CD4-positive, alpha-beta memory T cell (primary cell): ENCODE results near the gene LOC101059915.
A peak's percentile ranks its signal among the peaks of the same experiment; 100 is the strongest.
"Not testable (repeated sequence)": the region's sequence is repeated elsewhere in the genome, so short reads cannot be mapped to it uniquely, and the experiment has no call there.

Experiments used
- CTCF ChIA-PET: fragments of 350-600 bp; sonication (Branson Sonifier 250); formaldehyde crosslinking; loops from one replicate; lab custom pipeline; 2021; ENCODE audit warnings: inconsistent platforms; ENCODE audit not compliant: partially characterized antibody; lab: Charles Lee
- POLR2A ChIA-PET: fragments of 350-600 bp; sonication (Branson Sonifier 250); formaldehyde crosslinking; loops from one replicate; lab custom pipeline; 2021; ENCODE audit not compliant: partially characterized antibody; lab: Charles Lee
- DNase-seq, 5 donors: peaks; one replicate each; pipeline versions ENCODE4 v3.0.0 to v3.0.0-alpha.2; 2020 to 2022; ENCODE audit warnings: mixed read lengths in 1 of 5
- H3K27ac ChIP-seq: one replicate; pipeline ENCODE4 v1.7.0; 2013; ENCODE audit warnings: low read depth, low read length
- H3K27me3 ChIP-seq: 2 replicates; pipeline ENCODE4 v1.7.0; 2013; ENCODE audit warnings: mild to moderate bottlenecking, low read length, moderate library complexity; ENCODE audit not compliant: insufficient read depth
- H3K36me3 ChIP-seq: 2 replicates; pipeline ENCODE4 v1.7.0; 2013; ENCODE audit warnings: mild to moderate bottlenecking, low read length, moderate library complexity; ENCODE audit not compliant: insufficient read depth
- H3K4me1 ChIP-seq: 2 replicates; pipeline ENCODE4 v1.7.0; 2013; ENCODE audit warnings: mild to moderate bottlenecking, low read length, moderate library complexity; ENCODE audit not compliant: insufficient read depth
- H3K4me3 ChIP-seq, 2 donors: one replicate each; pipeline ENCODE4 v1.7.0; 2013; ENCODE audit warnings: low read length in 2 of 2, mild to moderate bottlenecking in 1 of 2
- H3K9me3 ChIP-seq, 2 donors: one replicate each; pipeline ENCODE4 v1.7.0; 2013; ENCODE audit warnings: low read length in 2 of 2, control low read depth in 1 of 2; ENCODE audit not compliant: control insufficient read depth in 1 of 2
- H3K27ac Mint-ChIP-seq, 7 donors: one replicate each; pipeline ENCODE4 v1.8.0; 2020 to 2021; ENCODE audit warnings: mixed read lengths in 7 of 7, mild to moderate bottlenecking in 6 of 7, inconsistent platforms in 3 of 7, moderate library complexity in 3 of 7
- H3K27me3 Mint-ChIP-seq, 2 donors: one replicate each; pipeline ENCODE4 v1.8.0; 2020 to 2021; ENCODE audit warnings: mixed read lengths in 2 of 2
- H3K36me3 Mint-ChIP-seq, 2 donors: one replicate each; pipeline ENCODE4 v1.8.0; 2020 to 2021; ENCODE audit warnings: mixed read lengths in 2 of 2, inconsistent platforms in 1 of 2, mild to moderate bottlenecking in 1 of 2
- H3K4me1 Mint-ChIP-seq, 4 donors: one replicate each; pipeline ENCODE4 v1.8.0; 2020 to 2021; ENCODE audit warnings: mixed read lengths in 4 of 4, mild to moderate bottlenecking in 1 of 4
- H3K4me3 Mint-ChIP-seq, 8 donors: one replicate each; pipeline ENCODE4 v1.8.0; 2020 to 2021; ENCODE audit warnings: mixed read lengths in 8 of 8, mild to moderate bottlenecking in 7 of 8, moderate library complexity in 6 of 8, inconsistent platforms in 3 of 8
- H3K9me3 Mint-ChIP-seq, 8 donors: one replicate each; pipeline ENCODE4 v1.8.0; 2020 to 2021; ENCODE audit warnings: mixed read lengths in 8 of 8, mild to moderate bottlenecking in 5 of 8, inconsistent platforms in 3 of 8, moderate library complexity in 1 of 8
- intact Hi-C: fragments of 100-400 bp; cut with micrococcal nuclease; formaldehyde crosslinking; loops from one replicate; pipeline ENCODE4 v1.15.1; 2023

LOC101059915 gene

GRCh38 chrX:71671043-71671780, 3.9 kb downstream of the LOC101059915 start:
- Mint-ChIP-seq H3K9me3 (peaks cover 0 to 3% (median 0%) of the 10 kb centered on the region in 8 donors), H3K4me1 (peaks cover 7 to 22% (median 15%) of the 10 kb centered on the region in 4 donors), H3K27me3 (no peaks in the 10 kb centered on the region), H3K36me3 (no peaks in the 10 kb centered on the region), H3K4me3 (peak overlapping the region in 2 of 8 donors; percentile 52), H3K27ac (peak overlapping the region in 3 of 7 donors; percentile 13 to 42 (median 41))
- ChIA-PET CTCF (interaction anchor here (0.9 kb wide), 1 partner anchor 189 kb away, joined by 3 read pairs; no protein-coding TSS in a partner anchor), POLR2A (no interaction called here)
- H3K27ac ChIP-seq, result no peak overlapping the region
- H3K4me3 ChIP-seq, result no peak overlapping the region
- intact Hi-C loops, result no loop called here
- peaks cover 7% of the 10 kb centered on the region for H3K4me1 ChIP-seq
- no peaks in the 10 kb centered on the region for H3K27me3 ChIP-seq
- no peaks in the 10 kb centered on the region for H3K9me3 ChIP-seq
- DNase-seq, result peak in 1 of 5 donors; percentile 45
- no peaks in the 10 kb centered on the region for H3K36me3 ChIP-seq

GRCh38 chrX:71671938-71672337, 4.6 kb downstream of the LOC101059915 start:
- H3K36me3 ChIP-seq, result no peaks in the 10 kb centered on the region
- H3K9me3 Mint-ChIP-seq, result peaks cover 0 to 3% (median 0%) of the 10 kb centered on the region in 8 donors
- H3K36me3 Mint-ChIP-seq, result no peaks in the 10 kb centered on the region
- ChIA-PET CTCF (no interaction called here), POLR2A (no interaction called here)
- H3K4me1 ChIP-seq, result peaks cover 7% of the 10 kb centered on the region
- no peak overlapping the region for H3K27ac Mint-ChIP-seq
- H3K27ac ChIP-seq, result no peak overlapping the region
- H3K4me3 ChIP-seq, result no peak overlapping the region
- H3K27me3 ChIP-seq, result no peaks in the 10 kb centered on the region
- no peak for DNase-seq
- intact Hi-C loops, result no loop called here
- no peaks in the 10 kb centered on the region for H3K9me3 ChIP-seq
- H3K27me3 Mint-ChIP-seq, result no peaks in the 10 kb centered on the region
- H3K4me1 Mint-ChIP-seq, result peaks cover 7 to 22% (median 15%) of the 10 kb centered on the region in 4 donors
- no peak overlapping the region for H3K4me3 Mint-ChIP-seq

GRCh38 chrX:71675636-71676035, 8.3 kb downstream of the LOC101059915 start:
- H3K36me3 ChIP-seq, POLR2A ChIA-PET, H3K9me3 Mint-ChIP-seq, DNase-seq, H3K27me3 ChIP-seq, H3K27me3 Mint-ChIP-seq, H3K27ac ChIP-seq, H3K36me3 Mint-ChIP-seq, H3K4me3 ChIP-seq, H3K27ac Mint-ChIP-seq, H3K9me3 ChIP-seq, H3K4me3 Mint-ChIP-seq, intact Hi-C loops, H3K4me1 ChIP-seq, CTCF ChIA-PET: not testable (repeated sequence)
- H3K4me1 Mint-ChIP-seq, result peaks cover 7 to 15% (median 12%) of the 10 kb centered on the region in 4 donors

GRCh38 chrX:71676068-71676795, 8.9 kb downstream of the LOC101059915 start:
- POLR2A ChIA-PET, H3K27me3 Mint-ChIP-seq, H3K27me3 ChIP-seq, H3K4me3 Mint-ChIP-seq, CTCF ChIA-PET, H3K27ac ChIP-seq, H3K36me3 Mint-ChIP-seq, H3K4me1 Mint-ChIP-seq, DNase-seq, H3K9me3 Mint-ChIP-seq, intact Hi-C loops, H3K9me3 ChIP-seq, H3K27ac Mint-ChIP-seq, H3K4me1 ChIP-seq, H3K36me3 ChIP-seq, H3K4me3 ChIP-seq: not testable (repeated sequence)

GRCh38 chrX:71677195-71677594, 9.8 kb downstream of the LOC101059915 start:
- H3K9me3 Mint-ChIP-seq, H3K4me3 Mint-ChIP-seq, H3K27me3 ChIP-seq, H3K36me3 Mint-ChIP-seq, H3K27ac ChIP-seq, H3K4me3 ChIP-seq, H3K27me3 Mint-ChIP-seq, H3K4me1 Mint-ChIP-seq, H3K27ac Mint-ChIP-seq, H3K9me3 ChIP-seq, H3K36me3 ChIP-seq, POLR2A ChIA-PET, H3K4me1 ChIP-seq, DNase-seq, intact Hi-C loops: not testable (repeated sequence)
- CTCF ChIA-PET, result interaction anchor here (1.3 kb wide), 1 partner anchor 25 kb away, joined by 3 read pairs; no protein-coding TSS in a partner anchor

GRCh38 chrX:71679575-71680207, 12.3 kb downstream of the LOC101059915 start:
- no peak overlapping the region for H3K27ac ChIP-seq
- ChIA-PET POLR2A (no interaction called here), CTCF (no interaction called here)
- H3K4me1 Mint-ChIP-seq, result no peaks in the 10 kb centered on the region
- no peak overlapping the region for H3K4me3 Mint-ChIP-seq
- H3K27ac Mint-ChIP-seq, result peak overlapping the region in 1 of 7 donors; percentile 67
- no peaks in the 10 kb centered on the region for H3K9me3 ChIP-seq
- H3K27me3 Mint-ChIP-seq, result no peaks in the 10 kb centered on the region
- no peaks in the 10 kb centered on the region for H3K27me3 ChIP-seq
- intact Hi-C loops, result no loop called here
- H3K4me3 ChIP-seq, result no peak overlapping the region
- no peak for DNase-seq
- H3K36me3 ChIP-seq, result no peaks in the 10 kb centered on the region
- no peaks in the 10 kb centered on the region for H3K9me3 Mint-ChIP-seq
- no peaks in the 10 kb centered on the region for H3K36me3 Mint-ChIP-seq
- H3K4me1 ChIP-seq, result no peaks in the 10 kb centered on the region

- POLR2A ChIA-PET, H3K27ac ChIP-seq: not testable (repeated sequence)
Observed at GRCh38 chrX:71696641-71697465, 29.5 kb downstream of the LOC101059915 start.

More at GRCh38 chrX:71696641-71697465, 29.5 kb downstream of the LOC101059915 start:
- H3K9me3 Mint-ChIP-seq, H3K36me3 Mint-ChIP-seq, DNase-seq, H3K9me3 ChIP-seq, H3K27ac Mint-ChIP-seq, H3K4me3 Mint-ChIP-seq, H3K4me3 ChIP-seq, H3K36me3 ChIP-seq, H3K4me1 Mint-ChIP-seq, H3K27me3 Mint-ChIP-seq, H3K27me3 ChIP-seq, CTCF ChIA-PET, intact Hi-C loops, H3K4me1 ChIP-seq: not testable (repeated sequence)
